Activated T-cell treated with anti-CD3 and anti-CD28 coated beads, Interleukin-2, amount 50 U/mL, for 48 hours (primary cell): ENCODE measurements around the gene QRICH2.
"Not testable (repeated sequence)": the region's sequence is repeated elsewhere in the genome, so short reads cannot be mapped to it uniquely, and the experiment has no call there.

ENCODE experiments used
- DNase-seq, 2 experiments: peaks; one replicate each; pipeline ENCODE4 v3.0.0-alpha.2; 2020

The QRICH2 gene, protein sequence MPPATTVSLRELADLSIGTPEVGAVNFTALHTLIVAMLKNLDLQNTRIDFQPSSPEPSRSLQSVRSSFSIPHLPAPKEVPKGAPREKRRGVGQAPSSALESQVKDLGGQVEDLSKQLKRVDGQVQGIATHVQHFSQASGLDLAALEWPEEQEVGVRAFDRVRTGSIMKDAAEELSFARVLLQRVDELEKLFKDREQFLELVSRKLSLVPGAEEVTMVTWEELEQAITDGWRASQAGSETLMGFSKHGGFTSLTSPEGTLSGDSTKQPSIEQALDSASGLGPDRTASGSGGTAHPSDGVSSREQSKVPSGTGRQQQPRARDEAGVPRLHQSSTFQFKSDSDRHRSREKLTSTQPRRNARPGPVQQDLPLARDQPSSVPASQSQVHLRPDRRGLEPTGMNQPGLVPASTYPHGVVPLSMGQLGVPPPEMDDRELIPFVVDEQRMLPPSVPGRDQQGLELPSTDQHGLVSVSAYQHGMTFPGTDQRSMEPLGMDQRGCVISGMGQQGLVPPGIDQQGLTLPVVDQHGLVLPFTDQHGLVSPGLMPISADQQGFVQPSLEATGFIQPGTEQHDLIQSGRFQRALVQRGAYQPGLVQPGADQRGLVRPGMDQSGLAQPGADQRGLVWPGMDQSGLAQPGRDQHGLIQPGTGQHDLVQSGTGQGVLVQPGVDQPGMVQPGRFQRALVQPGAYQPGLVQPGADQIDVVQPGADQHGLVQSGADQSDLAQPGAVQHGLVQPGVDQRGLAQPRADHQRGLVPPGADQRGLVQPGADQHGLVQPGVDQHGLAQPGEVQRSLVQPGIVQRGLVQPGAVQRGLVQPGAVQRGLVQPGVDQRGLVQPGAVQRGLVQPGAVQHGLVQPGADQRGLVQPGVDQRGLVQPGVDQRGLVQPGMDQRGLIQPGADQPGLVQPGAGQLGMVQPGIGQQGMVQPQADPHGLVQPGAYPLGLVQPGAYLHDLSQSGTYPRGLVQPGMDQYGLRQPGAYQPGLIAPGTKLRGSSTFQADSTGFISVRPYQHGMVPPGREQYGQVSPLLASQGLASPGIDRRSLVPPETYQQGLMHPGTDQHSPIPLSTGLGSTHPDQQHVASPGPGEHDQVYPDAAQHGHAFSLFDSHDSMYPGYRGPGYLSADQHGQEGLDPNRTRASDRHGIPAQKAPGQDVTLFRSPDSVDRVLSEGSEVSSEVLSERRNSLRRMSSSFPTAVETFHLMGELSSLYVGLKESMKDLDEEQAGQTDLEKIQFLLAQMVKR (N-terminal part only)

DNA sequence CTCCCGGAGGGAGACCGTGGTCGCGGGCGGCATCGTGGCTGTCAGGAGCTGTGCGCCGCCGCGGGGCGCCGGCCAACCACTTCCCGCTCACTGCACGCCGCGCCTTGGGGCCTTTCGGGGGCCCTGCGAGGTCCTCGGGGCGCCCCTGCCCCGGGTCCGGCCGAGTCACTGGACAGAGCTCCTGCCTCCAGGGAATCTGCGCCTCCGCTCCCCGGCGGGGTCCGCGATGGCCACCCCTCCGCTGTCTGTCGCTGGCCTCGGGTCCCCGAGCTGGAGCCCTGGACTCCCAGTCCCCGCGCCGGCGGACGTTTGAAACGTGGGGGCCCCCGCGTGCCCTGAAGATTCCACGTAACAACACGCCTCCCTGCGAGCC lies at the start of gene QRICH2:
TSS of gene QRICH2 (minus strand) at position 311 of the 373 bp plus-strand sequence. CDS start at position 33, 278 bp downstream.
- DNase-seq, result no peak

DNA sequence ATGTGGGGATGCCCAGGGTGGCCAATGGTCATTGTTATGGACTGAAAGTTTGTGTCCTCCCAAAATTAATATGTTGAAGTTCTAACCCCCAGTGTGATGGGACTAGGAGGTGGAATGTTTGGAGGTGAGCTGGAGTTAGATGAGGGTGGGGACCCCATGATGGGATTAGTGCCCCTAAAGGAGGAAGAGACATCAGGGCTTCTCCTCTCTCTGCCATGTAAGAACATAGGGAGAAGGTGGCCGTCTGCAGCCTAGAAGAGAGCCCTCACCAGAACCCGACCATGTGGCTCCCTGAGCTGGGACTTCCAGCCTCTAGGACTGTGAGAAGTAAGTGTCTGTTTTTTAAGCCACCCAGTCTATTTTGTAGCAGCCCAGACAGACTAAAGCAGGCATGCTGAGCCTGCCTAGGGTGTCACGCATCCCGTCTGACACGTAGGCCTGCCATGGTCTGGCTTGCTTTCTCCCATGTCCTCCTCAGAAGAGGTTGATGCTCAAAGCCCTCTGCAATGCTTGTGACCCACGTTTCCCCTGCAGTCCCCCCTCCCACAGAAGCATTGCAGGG lies 49.6 kb upstream of the QRICH2 start:
- no peak for DNase-seq

GRCh38 chr17:76356803-76357456 lies 48.9 kb upstream of the QRICH2 start:
- DNase-seq, result no peak

DNA sequence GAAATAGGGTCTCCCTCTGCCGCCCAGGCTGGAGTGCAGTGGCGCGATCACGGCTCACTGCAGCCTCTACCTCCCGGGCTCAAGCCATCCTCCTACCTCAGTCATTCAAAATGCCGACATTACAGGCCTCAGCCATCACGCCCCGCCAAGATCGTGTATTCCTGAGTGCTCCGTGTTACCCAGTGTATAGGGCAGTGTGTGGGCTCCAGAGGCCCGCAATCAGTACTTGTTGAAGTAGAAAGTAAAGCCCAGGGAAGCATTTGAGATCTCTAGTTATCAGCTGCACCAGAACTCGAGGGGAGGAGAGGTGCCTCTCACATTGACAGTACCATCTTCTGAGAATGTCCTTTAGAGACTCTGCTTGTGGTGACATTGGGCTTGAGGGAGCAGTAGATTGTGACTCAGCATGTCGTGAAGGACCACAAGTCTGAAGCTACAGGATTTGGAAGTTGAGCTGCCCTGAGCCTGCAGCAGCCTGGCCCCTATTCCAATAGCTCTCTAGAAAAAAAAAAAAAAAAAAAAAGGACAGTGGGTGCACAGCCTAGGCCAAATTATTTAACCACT lies 46.8 kb upstream of the QRICH2 start:
- DNase-seq, result peak; percentile 25 to 27

- no peak for DNase-seq
Observed at GRCh38 chr17:76354317-76354729, 46.2 kb upstream of the QRICH2 start.

- peak; percentile 91 to 93 for DNase-seq
Observed at GRCh38 chr17:76353599-76354316, 45.7 kb upstream of the QRICH2 start, which contains the start of gene PRPSAP1. TSS of gene PRPSAP1 (minus strand) at chr17:76353916. CDS start at chr17:76353703, 213 bp downstream.

DNA sequence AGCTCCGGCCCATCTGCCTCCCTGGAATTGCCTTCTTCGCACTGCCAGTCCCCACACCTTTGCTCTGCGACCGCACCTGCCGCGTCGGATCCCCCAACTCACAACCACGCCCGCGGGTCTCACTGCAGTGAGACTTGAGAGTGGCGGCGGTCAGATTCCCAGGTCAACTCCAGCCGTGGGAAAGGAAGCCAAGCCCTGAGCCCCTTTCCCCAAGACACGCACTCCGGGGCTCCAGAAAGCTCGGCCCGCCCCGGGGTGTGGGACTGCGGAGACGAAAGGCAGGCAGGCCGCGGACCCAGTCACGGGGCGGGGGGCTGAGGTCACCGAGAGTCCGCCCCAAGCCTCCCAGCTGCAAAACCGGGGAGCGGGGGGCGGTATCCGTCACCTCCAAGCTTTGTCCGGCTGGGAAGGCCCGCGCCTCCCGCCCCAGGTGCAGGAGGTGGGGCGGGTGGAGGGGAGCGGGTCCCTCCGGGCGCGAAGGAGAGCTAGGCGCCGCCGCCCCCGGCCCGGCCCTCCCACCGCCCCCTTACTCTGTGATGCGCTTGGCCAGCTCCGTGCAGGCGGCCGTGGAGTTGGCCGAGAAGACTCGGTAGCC lies 45.0 kb upstream of the QRICH2 start:
- DNase-seq, result peak in 1 of 2 experiments; percentile 43

- no peak for DNase-seq
Observed at GRCh38 chr17:76351526-76352071, 43.5 kb upstream of the QRICH2 start.

DNA sequence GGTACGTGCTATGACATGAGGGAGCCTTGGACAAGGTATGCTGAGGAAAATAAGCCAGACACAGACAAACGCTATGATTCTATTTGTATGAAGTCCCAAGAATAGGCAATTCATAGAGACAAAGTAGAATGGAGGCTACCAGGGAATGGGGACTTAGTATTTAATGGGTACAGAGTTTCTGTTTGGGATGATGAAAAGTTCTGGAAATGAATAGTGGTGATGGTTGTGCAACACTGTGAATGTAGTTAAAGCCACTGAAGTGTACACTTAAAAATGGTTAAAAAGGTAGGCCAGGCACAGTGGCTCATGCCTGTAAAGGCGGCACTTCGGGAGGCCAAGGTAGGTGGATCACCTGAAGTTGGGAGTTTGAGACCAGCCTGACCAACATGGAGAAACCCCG lies 42.4 kb upstream of the QRICH2 start:
- no peak for DNase-seq

GRCh38 chr17:76346936-76347335 lies 38.9 kb upstream of the QRICH2 start:
- not testable (repeated sequence) for DNase-seq

GRCh38 chr17:76345377-76345974 lies 37.4 kb upstream of the QRICH2 start:
- no peak for DNase-seq

GRCh38 chr17:76343106-76343505 lies 35.0 kb upstream of the QRICH2 start:
- no peak for DNase-seq

DNA sequence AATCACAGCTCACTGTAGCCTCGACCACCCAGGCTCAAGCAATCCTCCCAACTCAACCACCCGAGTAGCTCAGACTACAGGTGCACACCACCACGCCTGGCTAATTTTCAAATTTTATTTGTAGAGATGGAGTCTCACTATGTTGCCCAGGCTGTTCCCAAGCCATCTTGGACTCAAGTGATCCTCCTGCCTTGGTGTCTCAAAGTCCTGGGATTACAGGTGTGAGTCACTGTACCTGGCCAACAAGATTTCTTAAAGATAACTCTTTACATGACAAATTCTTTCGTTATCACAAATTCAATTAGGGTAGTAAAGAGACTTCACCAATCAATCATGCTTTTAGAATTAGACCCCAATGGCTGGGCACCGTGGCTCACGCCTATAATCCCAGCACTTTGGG lies 33.2 kb upstream of the QRICH2 start:
- DNase-seq, result no peak

GRCh38 chr17:76337413-76337777 lies 29.3 kb upstream of the QRICH2 start:
- no peak for DNase-seq

DNA sequence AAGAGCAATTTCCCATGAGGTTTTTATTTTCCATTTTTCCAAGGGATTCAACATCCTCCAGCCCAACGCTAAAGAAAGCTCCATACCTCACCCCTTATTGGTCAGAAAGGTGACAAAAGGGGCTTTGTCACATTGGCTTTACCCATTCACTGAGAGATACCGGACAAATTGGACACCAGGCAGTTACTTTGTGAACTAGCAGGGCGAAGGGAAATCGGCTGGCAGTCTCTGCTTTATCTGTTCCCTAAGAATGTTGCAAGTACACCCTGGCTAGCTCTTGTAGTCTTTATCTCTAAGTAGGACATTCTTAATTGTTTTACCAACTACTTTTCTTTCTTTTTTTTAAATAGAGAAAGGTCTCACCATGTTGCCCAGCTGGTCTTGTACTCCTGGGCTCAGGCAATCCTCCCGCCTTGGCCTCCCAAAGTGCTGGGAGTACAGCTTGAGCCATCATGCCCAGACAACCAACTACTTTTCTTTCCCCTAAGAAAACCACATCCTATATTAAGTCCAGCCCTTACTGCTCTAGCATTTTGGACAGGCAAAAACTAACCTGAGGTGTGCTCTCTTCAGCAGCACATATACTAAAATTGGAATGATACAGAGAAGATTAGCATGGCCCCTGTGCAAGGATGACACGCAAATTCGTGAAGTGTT lies 28.8 kb upstream of the QRICH2 start:
- DNase-seq, result no peak

GRCh38 chr17:76335716-76336381 lies 27.8 kb upstream of the QRICH2 start:
- no peak for DNase-seq

GRCh38 chr17:76333673-76334505 lies 25.8 kb upstream of the QRICH2 start:
- no peak for DNase-seq

- DNase-seq, result no peak
Observed at GRCh38 chr17:76331083-76331482, 23.0 kb upstream of the QRICH2 start.
